Measurements from ENCODE around the gene AGT. TPM values are rescaled to one million over a fixed set of nuclear protein-coding genes. Genes with fewer than 3 reads are reported as not detected.
"Not testable (repeated sequence)": the region's sequence is repeated elsewhere in the genome, so short reads cannot be mapped to it uniquely, and the experiment has no call there.

Gene AGT
- total RNA-seq, 1 donor from 2014 or later: 0.12 TPM

- ATAC-seq: no peak
Observed at GRCh38 chr1:230686747-230687146, 27.2 kb downstream of the AGT start.

- no peak for ATAC-seq
Observed at GRCh38 chr1:230684998-230685397, 28.9 kb downstream of the AGT start.

- peak; percentile 91 for ATAC-seq
Observed at GRCh38 chr1:230684146-230684545, 29.8 kb downstream of the AGT start.

GRCh38 chr1:230682882-230683610 lies 30.9 kb downstream of the AGT start:
- ATAC-seq: no peak

GRCh38 chr1:230682274-230682673 lies 31.6 kb downstream of the AGT start:
- ATAC-seq: no peak

GRCh38 chr1:230681599-230681998 lies 32.3 kb downstream of the AGT start:
- ATAC-seq: peak; percentile 89

- ATAC-seq: no peak
Observed at GRCh38 chr1:230680300-230681025, 33.5 kb downstream of the AGT start.

GRCh38 chr1:230679825-230680224 lies 34.1 kb downstream of the AGT start:
- no peak for ATAC-seq

GRCh38 chr1:230679192-230679591 lies 34.7 kb downstream of the AGT start:
- ATAC-seq: no peak

- no peak for ATAC-seq
Observed at GRCh38 chr1:230677200-230677599, 36.7 kb downstream of the AGT start.

GRCh38 chr1:230674581-230674980 lies 39.3 kb downstream of the AGT start:
- ATAC-seq: no peak

- no peak for ATAC-seq
Observed at GRCh38 chr1:230669543-230669942, 44.4 kb downstream of the AGT start.

- no peak for ATAC-seq
Observed at GRCh38 chr1:230668227-230668626, 45.7 kb downstream of the AGT start.

- no peak for ATAC-seq
Observed at GRCh38 chr1:230661976-230662375, 51.9 kb downstream of the AGT start.

- ATAC-seq: no peak
Observed at GRCh38 chr1:230658691-230659090, 55.2 kb downstream of the AGT start.

- ATAC-seq: not testable (repeated sequence)
Observed at GRCh38 chr1:230658103-230658502, 55.8 kb downstream of the AGT start.

GRCh38 chr1:230656719-230657118 lies 57.2 kb downstream of the AGT start:
- not testable (repeated sequence) for ATAC-seq

Other genes starting within 250 kb of the AGT start
- 16.5 TPM for gene COG2, start 71.6 kb downstream of the AGT start, total RNA-seq
- not detected for gene CAPN9, start 33.3 kb upstream of the AGT start, total RNA-seq
- 15.1 TPM for gene C1orf198, start 154.4 kb upstream of the AGT start, total RNA-seq

Data from esophagus mucosa (tissue), 1 donor.